Measurements from ENCODE around the gene CDC5L.

The CDC5L gene

DNA sequence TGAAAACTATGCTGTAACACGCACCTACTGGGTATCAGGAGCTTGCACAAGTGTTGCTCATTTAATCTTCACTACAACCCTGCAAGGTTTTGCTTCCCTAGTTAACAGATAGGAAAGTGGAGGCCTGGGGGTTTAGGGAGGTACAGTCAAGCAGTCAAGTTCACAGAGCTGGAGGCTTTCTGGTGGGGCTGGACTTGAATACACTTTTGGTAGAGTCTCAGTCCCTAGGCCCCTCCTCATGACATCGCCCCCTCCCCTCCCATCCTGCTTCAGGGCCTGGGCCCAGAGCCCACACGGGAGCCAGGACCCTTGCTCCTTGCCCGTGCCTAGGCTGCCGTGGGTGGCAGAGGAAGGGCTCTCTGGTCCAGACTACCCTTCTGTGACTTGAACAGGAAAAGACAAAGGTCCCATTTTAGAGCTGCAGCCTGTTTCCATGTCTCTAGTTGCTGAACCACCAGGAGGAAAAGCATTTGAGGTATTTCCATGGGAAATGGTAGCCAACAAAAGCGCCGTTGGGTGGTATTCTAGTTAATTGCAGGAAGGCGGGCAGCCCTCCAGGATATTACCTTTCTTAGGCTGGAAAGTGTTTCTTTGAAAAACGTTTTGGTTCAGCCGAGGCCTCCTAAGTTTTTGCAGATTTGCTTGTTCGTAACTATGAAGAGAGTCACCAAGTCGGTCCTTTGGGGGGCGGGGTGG is 84.9 kb downstream of the CDC5L start:
- Histone ChIP-seq H3K4me1 (ENCODE audit: control insufficient read depth in 1 of 2, insufficient read depth in 1 of 2, low read depth in 1 of 2, low read length in 1 of 2) (no peaks in the 10 kb centered on the region), H3K9me3 (no peaks in the 10 kb centered on the region), H3K36me3 (no peaks in the 10 kb centered on the region), H3K27me3 (peaks cover 10% of the 10 kb centered on the region), H3K27ac (no peak overlapping the region), H3K4me3 (ENCODE audit: low read depth in 1 of 2, low read length in 1 of 2) (no peak overlapping the region)
- TF ChIP-seq, protein P1, sequence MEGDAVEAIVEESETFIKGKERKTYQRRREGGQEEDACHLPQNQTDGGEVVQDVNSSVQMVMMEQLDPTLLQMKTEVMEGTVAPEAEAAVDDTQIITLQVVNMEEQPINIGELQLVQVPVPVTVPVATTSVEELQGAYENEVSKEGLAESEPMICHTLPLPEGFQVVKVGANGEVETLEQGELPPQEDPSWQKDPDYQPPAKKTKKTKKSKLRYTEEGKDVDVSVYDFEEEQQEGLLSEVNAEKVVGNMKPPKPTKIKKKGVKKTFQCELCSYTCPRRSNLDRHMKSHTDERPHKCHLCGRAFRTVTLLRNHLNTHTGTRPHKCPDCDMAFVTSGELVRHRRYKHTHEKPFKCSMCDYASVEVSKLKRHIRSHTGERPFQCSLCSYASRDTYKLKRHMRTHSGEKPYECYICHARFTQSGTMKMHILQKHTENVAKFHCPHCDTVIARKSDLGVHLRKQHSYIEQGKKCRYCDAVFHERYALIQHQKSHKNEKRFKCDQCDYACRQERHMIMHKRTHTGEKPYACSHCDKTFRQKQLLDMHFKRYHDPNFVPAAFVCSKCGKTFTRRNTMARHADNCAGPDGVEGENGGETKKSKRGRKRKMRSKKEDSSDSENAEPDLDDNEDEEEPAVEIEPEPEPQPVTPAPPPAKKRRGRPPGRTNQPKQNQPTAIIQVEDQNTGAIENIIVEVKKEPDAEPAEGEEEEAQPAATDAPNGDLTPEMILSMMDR (IDR thresholded peaks at IDR 0.05), result no peak

DNA sequence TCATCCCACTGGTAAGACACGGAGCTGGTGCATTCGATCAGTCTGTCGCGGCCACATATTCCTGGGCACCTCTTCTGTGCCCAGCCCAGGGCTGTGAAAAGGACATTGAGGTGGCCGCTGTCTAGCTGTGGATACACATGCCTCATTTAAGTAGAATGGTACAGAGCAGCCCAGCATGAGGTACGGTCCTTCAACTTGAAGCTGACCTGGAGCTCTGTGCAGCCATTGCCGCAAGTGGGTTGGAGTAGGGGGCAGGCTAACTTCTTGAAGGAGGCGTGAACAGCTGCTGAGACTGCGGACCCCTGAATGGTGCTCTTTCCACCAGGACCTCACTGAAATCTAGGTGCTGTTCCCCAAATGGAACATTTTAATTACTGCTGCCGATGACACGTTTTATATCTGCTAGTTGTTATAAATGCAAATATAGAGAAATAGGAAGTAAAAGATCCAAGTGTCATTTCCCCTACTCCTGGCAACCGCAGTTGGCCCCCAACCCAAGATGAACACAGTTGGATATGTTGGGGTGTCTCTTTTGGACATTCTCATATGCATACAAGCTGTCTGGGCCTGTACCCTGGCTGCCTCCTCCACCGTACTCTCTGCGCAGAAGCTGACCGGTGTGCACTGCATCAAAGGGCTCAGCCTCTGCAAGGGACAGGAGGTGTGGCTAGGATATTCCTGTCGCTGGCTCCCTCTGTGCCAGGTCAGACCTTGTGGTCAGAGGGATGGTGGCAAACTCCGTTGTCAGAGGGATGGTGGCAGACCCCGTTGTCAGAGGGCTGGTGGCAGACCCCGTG is 86.1 kb downstream of the CDC5L start:
- H3K4me1 ChIP-seq (ENCODE audit: control insufficient read depth in 1 of 2, insufficient read depth in 1 of 2, low read depth in 1 of 2, low read length in 1 of 2), result no peaks in the 10 kb centered on the region
- no peaks in the 10 kb centered on the region for H3K9me3 ChIP-seq
- peaks cover 10% of the 10 kb centered on the region for H3K27me3 ChIP-seq
- H3K27ac ChIP-seq, result no peak overlapping the region
- no peaks in the 10 kb centered on the region for H3K36me3 ChIP-seq
- TF ChIP-seq, protein P1 (IDR thresholded peaks at IDR 0.05), result no peak
- H3K4me3 ChIP-seq (ENCODE audit: low read depth in 1 of 2, low read length in 1 of 2), result no peak overlapping the region

DNA sequence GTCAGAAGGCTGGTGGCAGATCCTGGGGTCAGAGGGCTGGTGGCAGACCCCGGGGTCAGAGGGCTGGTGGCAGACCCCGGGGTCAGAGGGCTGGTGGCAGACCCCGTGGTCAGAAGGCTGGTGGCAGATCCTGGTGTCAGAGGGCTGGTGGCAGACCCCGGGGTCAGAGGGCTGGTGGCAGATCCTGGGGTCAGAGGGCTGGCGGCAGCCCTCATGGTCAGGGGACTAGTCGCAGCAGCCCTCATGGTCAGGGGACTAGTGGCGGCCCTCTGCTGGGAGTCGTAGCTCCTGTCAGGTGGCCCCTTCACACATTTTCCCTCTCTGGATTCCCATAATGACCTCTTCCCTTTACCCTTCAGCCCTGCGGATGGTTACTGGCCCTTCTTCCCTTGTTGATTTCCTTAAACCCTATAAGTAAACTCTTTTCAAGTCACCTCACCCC is 86.7 kb downstream of the CDC5L start:
- Histone ChIP-seq H3K36me3 (no peaks in the 10 kb centered on the region), H3K27ac (no peak overlapping the region), H3K4me1 (ENCODE audit: control insufficient read depth in 1 of 2, insufficient read depth in 1 of 2, low read depth in 1 of 2, low read length in 1 of 2) (no peaks in the 10 kb centered on the region), H3K27me3 (peaks cover 7% of the 10 kb centered on the region), H3K4me3 (ENCODE audit: low read depth in 1 of 2, low read length in 1 of 2) (no peak overlapping the region), H3K9me3 (no peaks in the 10 kb centered on the region)
- TF ChIP-seq, protein P1 (IDR thresholded peaks at IDR 0.05), result no peak

DNA sequence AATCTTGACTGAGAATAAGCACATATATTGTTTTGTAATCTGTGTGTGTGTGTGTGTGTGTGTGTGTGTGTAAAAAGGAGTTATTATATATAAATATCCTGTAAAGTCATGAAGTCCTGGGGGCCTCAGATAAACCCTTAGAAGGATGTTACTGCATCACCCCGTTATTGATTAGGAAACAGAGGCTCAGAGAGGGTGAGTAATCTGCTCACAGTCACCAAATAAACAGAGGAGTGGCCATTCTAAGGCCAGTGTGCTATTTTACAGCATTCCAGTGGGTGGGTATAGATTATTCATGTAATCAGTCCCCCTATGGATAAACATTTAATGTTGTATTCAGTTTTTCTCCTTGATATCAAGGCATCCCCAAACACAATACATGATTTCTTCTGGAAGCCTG is 87.1 kb downstream of the CDC5L start:
- Histone ChIP-seq H3K9me3 (no peaks in the 10 kb centered on the region), H3K4me3 (ENCODE audit: low read depth in 1 of 2, low read length in 1 of 2) (no peak overlapping the region), H3K36me3 (no peaks in the 10 kb centered on the region), H3K4me1 (ENCODE audit: control insufficient read depth in 1 of 2, insufficient read depth in 1 of 2, low read depth in 1 of 2, low read length in 1 of 2) (no peaks in the 10 kb centered on the region), H3K27ac (no peak overlapping the region), H3K27me3 (peaks cover 5% of the 10 kb centered on the region)
- TF ChIP-seq, protein P1 (IDR thresholded peaks at IDR 0.05), result no peak

DNA sequence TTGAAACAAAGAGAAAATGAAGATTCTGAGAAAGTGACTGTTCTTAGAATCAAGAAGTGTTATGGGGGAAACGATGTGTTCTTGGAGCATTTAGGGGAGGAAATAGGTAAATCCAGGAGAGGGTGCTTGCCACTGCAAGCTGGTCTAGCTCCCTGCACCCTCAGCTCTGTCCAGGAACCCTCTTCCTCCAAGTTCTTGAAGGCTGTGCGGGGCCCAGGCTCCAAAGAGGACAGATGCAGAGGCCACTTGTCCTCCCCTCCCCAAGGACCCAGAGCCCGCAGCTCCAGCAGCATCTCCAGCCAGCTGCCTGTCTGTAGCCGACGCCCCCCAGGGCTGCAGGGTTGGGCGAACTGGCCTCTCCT is 87.9 kb downstream of the CDC5L start:
- Histone ChIP-seq H3K27ac (no peak overlapping the region), H3K27me3 (no peaks in the 10 kb centered on the region), H3K9me3 (no peaks in the 10 kb centered on the region), H3K4me1 (ENCODE audit: control insufficient read depth in 1 of 2, insufficient read depth in 1 of 2, low read depth in 1 of 2, low read length in 1 of 2) (no peaks in the 10 kb centered on the region), H3K4me3 (ENCODE audit: low read depth in 1 of 2, low read length in 1 of 2) (no peak overlapping the region), H3K36me3 (no peaks in the 10 kb centered on the region)
- TF ChIP-seq, protein P1 (IDR thresholded peaks at IDR 0.05), result no peak

Data from neutrophil (primary cell).